H9 (cell line): ENCODE results near the gene MRM3. TPM values are rescaled to one million over a fixed set of nuclear protein-coding genes. Genes with fewer than 3 reads are reported as not detected.

Experiments used
- DNase-seq: peaks from one replicate; pipeline ENCODE4 v3.0.0-alpha.2; 2017
- H2AFZ ChIP-seq: one replicate; pipeline ENCODE4 v1.6.1; 2013; ENCODE audit warnings: mild to moderate bottlenecking, low read length, control low read depth, moderate library complexity
- H2AK5ac ChIP-seq: 2 replicates; pipeline ENCODE4 v1.6.1; 2013; ENCODE audit warnings: low read length, control low read depth, mixed read lengths; ENCODE audit not compliant: insufficient read length
- H2BK120ac ChIP-seq: one replicate; pipeline ENCODE4 v1.6.1; 2013; ENCODE audit warnings: low read depth, mild to moderate bottlenecking, low read length, control low read depth, inconsistent platforms; ENCODE audit not compliant: poor library complexity, severe bottlenecking
- H2BK12ac ChIP-seq: 2 replicates; pipeline ENCODE4 v1.6.1; 2013; ENCODE audit warnings: low read length, control low read depth, mixed read lengths, low read depth; ENCODE audit not compliant: insufficient read length
- H2BK15ac ChIP-seq: 2 replicates; pipeline ENCODE4 v1.6.1; 2013; ENCODE audit warnings: low read depth, low read length, control low read depth
- H2BK20ac ChIP-seq: one replicate; pipeline ENCODE4 v1.6.1; 2013; ENCODE audit warnings: low read depth, mild to moderate bottlenecking, low read length, control low read depth, inconsistent platforms; ENCODE audit not compliant: poor library complexity, severe bottlenecking
- H2BK5ac ChIP-seq: 2 replicates; pipeline ENCODE4 v1.6.1; 2013; ENCODE audit warnings: low read length, control low read depth, mixed read lengths; ENCODE audit not compliant: insufficient read length
- H3K14ac ChIP-seq: 2 replicates; pipeline ENCODE4 v1.6.1; 2013; ENCODE audit warnings: low read length, control low read depth; ENCODE audit not compliant: insufficient read depth
- H3K18ac ChIP-seq: 2 replicates; pipeline ENCODE4 v1.6.1; 2013; ENCODE audit warnings: low read depth, mild to moderate bottlenecking, mixed read lengths, low read length, control low read depth; ENCODE audit not compliant: insufficient read length
- H3K23ac ChIP-seq: 2 replicates; pipeline ENCODE4 v1.6.1; 2013; ENCODE audit warnings: low read length, control low read depth, mixed read lengths, low read depth; ENCODE audit not compliant: insufficient read length
- H3K23me2 ChIP-seq: 2 replicates; pipeline ENCODE4 v1.6.1; 2013; ENCODE audit warnings: low read depth, mild to moderate bottlenecking, mixed read lengths, low read length, control low read depth; ENCODE audit not compliant: insufficient read length, poor library complexity, severe bottlenecking
- H3K27ac ChIP-seq: 2 replicates; pipeline ENCODE4 v1.5.1; 2013; ENCODE audit warnings: low read length, control low read depth, mixed read lengths, low read depth; ENCODE audit not compliant: insufficient read length
- H3K27me3 ChIP-seq: 2 replicates; pipeline ENCODE4 v1.6.1; 2013; ENCODE audit warnings: low read length, control low read depth, inconsistent platforms; ENCODE audit not compliant: insufficient read depth
- H3K4ac ChIP-seq: 2 replicates; pipeline ENCODE4 v1.6.1; 2013; ENCODE audit warnings: low read depth, mild to moderate bottlenecking, control low read depth, inconsistent platforms, low read length, moderate library complexity
- H3K4me1 ChIP-seq: 2 replicates; pipeline ENCODE4 v1.6.1; 2013; ENCODE audit warnings: low read length, control low read depth, inconsistent platforms; ENCODE audit not compliant: insufficient read depth
- H3K4me2 ChIP-seq: 2 replicates; pipeline ENCODE4 v1.6.1; 2013; ENCODE audit warnings: low read length, control low read depth, mixed read lengths; ENCODE audit not compliant: insufficient read length, insufficient read depth
- H3K56ac ChIP-seq: 2 replicates; pipeline ENCODE4 v1.6.1; 2013; ENCODE audit warnings: low read depth, mild to moderate bottlenecking, mixed read lengths, low read length, control low read depth; ENCODE audit not compliant: insufficient read length
- H3K79me1 ChIP-seq: 2 replicates; pipeline ENCODE4 v1.6.1; 2013; ENCODE audit warnings: low read depth, mild to moderate bottlenecking, moderate library complexity, low read length, control low read depth, inconsistent platforms; ENCODE audit not compliant: insufficient read depth, poor library complexity, severe bottlenecking
- H3K79me2 ChIP-seq: 2 replicates; pipeline ENCODE4 v1.6.1; 2013; ENCODE audit warnings: low read length, control low read depth, inconsistent platforms; ENCODE audit not compliant: insufficient read depth
- H3K9ac ChIP-seq: 2 replicates; pipeline ENCODE4 v1.6.1; 2013; ENCODE audit warnings: low read length, control low read depth, mixed read lengths; ENCODE audit not compliant: insufficient read length; ENCODE audit errors: extremely low read depth
- H3K9me3 ChIP-seq: one replicate; pipeline ENCODE4 v1.6.1; 2013; ENCODE audit warnings: low read depth, low read length, inconsistent platforms; ENCODE audit not compliant: control insufficient read depth
- H3T11ph ChIP-seq: one replicate; pipeline ENCODE4 v1.6.1; 2013; ENCODE audit warnings: mild to moderate bottlenecking, low read length, control low read depth, inconsistent platforms
- H4K20me1 ChIP-seq: one replicate; pipeline ENCODE4 v1.6.1; 2013; ENCODE audit not compliant: control insufficient read depth, insufficient read length, insufficient read depth
- H4K5ac ChIP-seq: 2 replicates; pipeline ENCODE4 v1.6.1; 2013; ENCODE audit warnings: low read depth, mild to moderate bottlenecking, mixed read lengths, low read length, control low read depth; ENCODE audit not compliant: insufficient read length
- H4K8ac ChIP-seq: replicated peaks from 2 replicates; pipeline ENCODE4 v1.6.1; 2013; ENCODE audit warnings: low read length, control low read depth, mixed read lengths, low read depth; ENCODE audit not compliant: insufficient read length
- H4K91ac ChIP-seq: 2 replicates; pipeline ENCODE4 v1.6.1; 2013; ENCODE audit warnings: low read depth, mild to moderate bottlenecking, moderate library complexity, mixed read lengths, low read length, control low read depth; ENCODE audit not compliant: insufficient read length
- H3K27ac Mint-ChIP-seq, 3 experiments: 2 replicates in 2 of 3; 3 replicates in 1 of 3; pipeline ENCODE4 v1.8.0; 2020 to 2021; ENCODE audit warnings: mixed read lengths in 3 of 3, mild to moderate bottlenecking in 1 of 3, moderate library complexity in 1 of 3
- H3K27me3 Mint-ChIP-seq: 2 replicates; pipeline ENCODE4 v1.8.0; 2021; ENCODE audit warnings: low read depth, mild to moderate bottlenecking, moderate library complexity, mixed read lengths
- H3K36me3 Mint-ChIP-seq, 3 experiments: 2 replicates in 2 of 3; 3 replicates in 1 of 3; pipeline ENCODE4 v1.8.0; 2020 to 2021; ENCODE audit warnings: low read depth in 3 of 3, mixed read lengths in 3 of 3; ENCODE audit not compliant: insufficient read depth in 1 of 3
- H3K4me1 Mint-ChIP-seq, 2 experiments: 2 replicates each; pipeline ENCODE4 v1.8.0; 2020; ENCODE audit warnings: mixed read lengths in 2 of 2
- H3K4me3 Mint-ChIP-seq, 2 experiments: 2 replicates in 1 of 2; 3 replicates in 1 of 2; pipeline ENCODE4 v1.8.0; 2020 to 2021; ENCODE audit warnings: mild to moderate bottlenecking in 2 of 2, mixed read lengths in 2 of 2, moderate library complexity in 1 of 2
- H3K9me3 Mint-ChIP-seq, 2 experiments: 2 replicates in 1 of 2; 3 replicates in 1 of 2; pipeline ENCODE4 v1.8.0; 2020; ENCODE audit warnings: mild to moderate bottlenecking in 2 of 2, mixed read lengths in 2 of 2, moderate library complexity in 1 of 2
- WGBS: extraction: QIAGEN DNeasy Blood & Tissue Kit; methylation state at CpG from one replicate; pipeline ENCODE4 v1.1.7; 2013; ENCODE audit warnings: missing lambda C conversion rate, low lambda C conversion rate, mixed read lengths; ENCODE audit not compliant: insufficient read length; ENCODE audit errors: extremely low coverage; 5-methylcytosine and 5-hydroxymethylcytosine counted together
- total RNA-seq: library from RNA; stranded (reverse); gene quantifications from 2 replicates; pipeline ENCODE4 v1.2.1, GENCODE V29; 2021
- TF ChIP-seq, protein P1 (sequence below): fragments of 200-600 bp; sonication (generic); conservative IDR thresholded peaks from 3 replicates; pipeline ENCODE4 v1.8.0; 2021; ENCODE audit warnings: antibody characterized with exemption, mild to moderate bottlenecking

Gene MRM3
- total RNA-seq, 1 experiment from 2014 or later = 25.3 TPM

DNA sequence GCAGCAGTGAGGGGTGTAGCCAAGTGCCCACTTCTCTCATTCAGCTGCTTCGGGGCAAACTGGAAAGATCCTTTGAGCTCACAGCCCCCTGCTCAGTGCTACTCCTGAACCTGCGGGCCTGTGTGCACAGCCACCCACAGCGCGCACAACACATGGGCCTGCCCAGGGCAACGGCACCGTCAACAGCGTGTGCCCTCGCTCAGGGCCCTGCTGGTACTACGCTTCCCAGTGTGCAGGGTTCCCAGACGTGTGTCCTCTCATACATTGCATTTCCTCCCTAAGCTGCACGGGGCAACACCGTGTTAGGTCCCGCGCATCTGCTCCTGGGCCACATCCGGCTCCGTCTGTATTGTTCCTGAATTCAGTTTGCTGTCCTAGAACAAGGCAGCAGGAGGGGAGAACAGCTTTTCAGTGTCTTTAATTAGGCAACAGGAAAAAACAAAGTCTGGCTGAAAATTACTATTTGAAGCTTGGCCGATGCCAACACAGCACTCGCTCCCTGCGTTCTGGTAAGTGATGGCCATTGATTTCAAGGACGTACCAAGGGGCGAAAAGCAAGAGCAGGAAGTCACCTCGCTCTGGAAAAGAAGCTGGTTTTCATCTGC, 15.2 kb downstream of the MRM3 start:
- H2BK15ac ChIP-seq = no peak overlapping the region
- H3K23ac ChIP-seq = no peak overlapping the region
- no peak overlapping the region for H2AK5ac ChIP-seq
- no peak overlapping the region for H3K27ac ChIP-seq
- TF ChIP-seq, protein P1, sequence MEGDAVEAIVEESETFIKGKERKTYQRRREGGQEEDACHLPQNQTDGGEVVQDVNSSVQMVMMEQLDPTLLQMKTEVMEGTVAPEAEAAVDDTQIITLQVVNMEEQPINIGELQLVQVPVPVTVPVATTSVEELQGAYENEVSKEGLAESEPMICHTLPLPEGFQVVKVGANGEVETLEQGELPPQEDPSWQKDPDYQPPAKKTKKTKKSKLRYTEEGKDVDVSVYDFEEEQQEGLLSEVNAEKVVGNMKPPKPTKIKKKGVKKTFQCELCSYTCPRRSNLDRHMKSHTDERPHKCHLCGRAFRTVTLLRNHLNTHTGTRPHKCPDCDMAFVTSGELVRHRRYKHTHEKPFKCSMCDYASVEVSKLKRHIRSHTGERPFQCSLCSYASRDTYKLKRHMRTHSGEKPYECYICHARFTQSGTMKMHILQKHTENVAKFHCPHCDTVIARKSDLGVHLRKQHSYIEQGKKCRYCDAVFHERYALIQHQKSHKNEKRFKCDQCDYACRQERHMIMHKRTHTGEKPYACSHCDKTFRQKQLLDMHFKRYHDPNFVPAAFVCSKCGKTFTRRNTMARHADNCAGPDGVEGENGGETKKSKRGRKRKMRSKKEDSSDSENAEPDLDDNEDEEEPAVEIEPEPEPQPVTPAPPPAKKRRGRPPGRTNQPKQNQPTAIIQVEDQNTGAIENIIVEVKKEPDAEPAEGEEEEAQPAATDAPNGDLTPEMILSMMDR = no peak
- H3K9ac ChIP-seq = no peak overlapping the region
- H3K18ac ChIP-seq = no peak overlapping the region
- Mint-ChIP-seq H3K36me3 (peaks cover 8 to 40% (median 33%) of the 10 kb centered on the region in 3 experiments; a peak in 6 of 7 replicates), H3K4me3 (no peak overlapping the region), H3K27ac (peak overlapping the region in 2 of 3 experiments; percentile 49 to 63; a peak in 2 of 7 replicates), H3K9me3 (no peaks in the 10 kb centered on the region), H3K4me1 (peaks cover 10 to 15% of the 10 kb centered on the region in 2 experiments), H3K27me3 (no peaks in the 10 kb centered on the region; the same call in 1 of the 2 replicates)
- no peak overlapping the region for H4K5ac ChIP-seq
- no peak overlapping the region for H3T11ph ChIP-seq
- no peaks in the 10 kb centered on the region for H3K9me3 ChIP-seq
- H3K4me2 ChIP-seq = no peak overlapping the region
- DNase-seq = no peak
- H2BK120ac ChIP-seq = no peak overlapping the region
- H4K8ac ChIP-seq = no peak overlapping the region
- no peak overlapping the region for H2BK5ac ChIP-seq
- no peak overlapping the region for H3K4ac ChIP-seq
- H3K14ac ChIP-seq = no peak overlapping the region
- no peak overlapping the region for H4K91ac ChIP-seq
- H3K56ac ChIP-seq = no peak overlapping the region
- no peak overlapping the region for H2BK12ac ChIP-seq
- no peaks in the 10 kb centered on the region for H3K4me1 ChIP-seq
- no peaks in the 10 kb centered on the region for H3K79me1 ChIP-seq
- no peaks in the 10 kb centered on the region for H4K20me1 ChIP-seq
- H3K23me2 ChIP-seq = no peaks in the 10 kb centered on the region
- WGBS = no CpG with 5 or more reads among the region's 22 CpGs
- H3K79me2 ChIP-seq = no peaks in the 10 kb centered on the region
- no peak overlapping the region for H2BK20ac ChIP-seq
- H3K27me3 ChIP-seq = no peaks in the 10 kb centered on the region
- H2AFZ ChIP-seq = no peak overlapping the region
